ENCODE measurements around the gene APOBEC3F.

APOBEC3F gene

DNA sequence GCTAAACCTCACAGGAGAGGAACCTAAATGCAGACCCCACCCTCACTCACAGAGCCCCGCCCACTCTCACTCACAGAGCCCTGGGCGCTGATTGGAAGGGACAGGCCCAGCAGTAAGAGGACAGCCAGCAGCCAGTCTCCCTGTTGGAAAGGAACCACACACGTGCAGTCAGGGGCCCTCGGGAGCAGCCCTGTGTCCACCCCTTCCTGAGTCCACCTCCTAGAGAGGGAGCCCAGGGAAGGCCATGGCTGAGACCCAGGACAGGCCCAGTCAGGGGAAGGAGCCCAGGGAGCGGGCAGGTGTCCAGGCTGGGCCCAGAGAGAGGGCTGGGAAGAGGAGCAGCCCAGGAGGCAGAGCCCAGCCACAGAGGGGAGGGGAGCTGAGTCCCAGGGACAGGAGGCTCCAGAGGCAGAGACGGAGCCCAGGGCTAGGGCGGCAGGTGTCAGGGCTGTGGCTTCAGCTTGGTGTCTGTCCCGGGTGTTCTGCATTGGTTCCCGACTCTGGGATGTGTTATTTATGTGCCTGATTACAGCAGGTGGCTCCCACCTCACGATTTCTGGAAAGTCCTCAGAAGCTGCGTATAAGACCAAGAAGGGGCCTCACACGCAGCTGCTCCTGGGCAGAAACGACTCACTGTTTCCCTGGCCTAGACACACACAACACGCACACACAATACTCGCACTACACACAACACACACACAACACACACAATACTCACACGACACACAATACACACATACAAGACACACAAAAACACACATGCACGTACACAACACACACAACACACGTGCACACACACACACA is 47.4 kb downstream of the APOBEC3F start:
- no peak overlapping the region for H3K4me3 ChIP-seq (ENCODE audit: low read depth, low read length)
- no peak for DNase-seq (ENCODE audit: low read depth)

DNA sequence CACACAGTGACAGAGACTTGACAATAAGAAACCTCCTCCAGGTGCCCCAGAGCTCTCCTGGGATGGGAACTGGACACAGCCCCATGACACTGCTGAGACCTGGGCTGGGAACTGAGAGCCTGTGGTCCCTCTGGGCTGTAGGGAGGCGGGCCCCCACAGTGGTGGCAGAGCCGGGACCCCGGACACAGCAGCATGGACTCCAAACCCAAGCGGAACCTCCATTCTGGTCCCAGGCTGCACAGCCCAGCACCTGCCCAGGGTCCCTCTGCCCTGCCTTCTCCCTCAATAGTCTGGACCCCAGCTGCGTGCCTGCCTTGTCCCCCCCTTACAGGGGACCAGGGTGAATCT is 48.0 kb downstream of the APOBEC3F start:
- DNase-seq (ENCODE audit: low read depth): no peak
- no peak overlapping the region for H3K4me3 ChIP-seq (ENCODE audit: low read depth, low read length)

DNA sequence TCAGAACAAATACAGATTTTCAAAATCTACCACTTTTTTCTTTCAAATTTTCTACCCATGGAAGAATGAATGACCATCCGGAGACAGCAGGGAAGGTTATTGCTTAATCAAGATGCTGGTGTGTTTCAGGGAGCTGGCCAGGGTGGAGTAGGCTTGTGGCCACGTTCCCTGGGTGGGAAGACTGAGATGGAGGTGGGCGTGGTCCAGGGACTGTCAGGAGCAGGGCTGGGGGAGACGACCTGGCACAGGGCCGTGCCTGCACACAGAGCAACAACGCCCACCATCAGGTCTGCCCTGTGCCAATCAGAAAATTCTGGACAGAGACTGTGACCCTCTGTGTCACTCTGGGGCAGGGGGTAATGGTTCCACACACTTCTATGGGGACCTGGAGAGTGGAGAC is 49.3 kb downstream of the APOBEC3F start:
- H3K4me3 ChIP-seq (ENCODE audit: low read depth, low read length): no peak overlapping the region
- no peak for DNase-seq (ENCODE audit: low read depth)

GRCh38 chr22:39090426-39091064 is 49.9 kb downstream of the APOBEC3F start:
- no peak for DNase-seq (ENCODE audit: low read depth)
- H3K4me3 ChIP-seq (ENCODE audit: low read depth, low read length): no peak overlapping the region

DNA sequence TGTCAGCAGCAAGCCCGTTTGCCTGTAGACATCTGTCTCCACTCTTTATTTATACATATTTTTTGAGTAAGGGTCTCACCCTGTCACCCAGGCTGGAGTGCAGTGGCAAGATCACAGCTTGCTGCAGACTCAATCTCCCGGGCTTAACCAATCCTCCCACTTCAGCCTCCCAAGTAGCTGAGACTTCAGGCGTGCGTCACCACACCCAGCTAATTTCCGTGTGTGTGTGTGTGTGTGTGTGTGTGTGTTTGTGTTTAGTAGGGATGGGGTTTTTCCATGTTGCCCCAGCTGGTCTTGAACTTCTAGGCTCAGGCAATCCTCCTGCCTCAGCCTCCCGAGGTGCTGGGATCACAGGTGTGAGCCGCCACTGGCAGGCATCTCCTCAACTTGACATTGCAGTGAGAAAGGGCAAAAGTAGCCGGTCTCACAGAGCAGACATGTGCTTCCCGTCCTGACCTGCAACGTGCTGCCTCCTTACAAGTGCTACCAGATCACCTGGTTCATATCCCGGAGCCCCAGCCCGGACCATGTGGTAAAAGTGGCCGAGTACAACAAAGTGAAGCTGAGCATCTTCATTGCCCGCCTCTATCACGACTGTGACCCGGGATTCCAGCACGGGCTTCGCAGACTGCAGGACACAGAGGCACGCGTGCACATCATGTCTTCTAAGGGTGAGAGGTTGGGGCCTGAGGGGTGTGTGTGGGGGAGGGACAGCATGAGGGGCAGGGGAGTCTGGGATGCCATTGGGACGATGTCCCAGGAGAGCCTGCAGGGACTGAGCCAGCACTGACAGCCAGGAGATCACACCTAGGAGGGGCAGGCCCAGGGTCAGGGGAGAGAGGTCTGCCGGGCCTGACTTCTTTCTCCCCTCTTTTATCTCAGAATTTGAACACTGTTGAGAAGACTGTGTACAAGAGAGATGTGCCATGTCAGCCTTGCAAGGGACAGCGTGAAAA is 50.7 kb downstream of the APOBEC3F start:
- DNase-seq (ENCODE audit: low read depth): no peak
- H3K4me3 ChIP-seq (ENCODE audit: low read depth, low read length): no peak overlapping the region

- no peak overlapping the region for H3K4me3 ChIP-seq (ENCODE audit: low read depth, low read length)
- DNase-seq (ENCODE audit: low read depth): no peak
Measured at GRCh38 chr22:39092111-39092862, 51.6 kb downstream of the APOBEC3F start.

GRCh38 chr22:39094717-39095389 is 54.2 kb downstream of the APOBEC3F start:
- DNase-seq (ENCODE audit: low read depth): no peak
- H3K4me3 ChIP-seq (ENCODE audit: low read depth, low read length): no peak overlapping the region

DNA sequence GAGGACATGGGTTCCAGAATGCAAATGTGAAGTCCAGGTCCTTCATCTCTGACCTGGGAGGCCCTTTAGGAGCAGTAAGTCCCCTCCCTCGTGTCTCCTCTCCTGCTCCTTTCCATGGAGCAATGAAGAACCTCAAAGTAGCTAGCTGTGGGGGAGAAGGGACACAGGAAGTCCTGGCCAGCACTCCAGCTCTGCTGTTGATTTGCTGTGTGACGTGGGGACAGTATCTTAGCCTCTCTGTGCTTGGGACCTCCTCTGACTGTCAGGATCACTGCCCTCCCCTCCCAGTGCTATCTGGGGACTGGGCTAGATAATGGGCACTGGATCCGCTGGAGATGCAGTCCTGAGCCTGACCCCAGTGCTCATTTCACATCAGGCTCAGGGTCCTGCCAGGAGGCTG is 55.3 kb downstream of the APOBEC3F start:
- H3K4me3 ChIP-seq (ENCODE audit: low read depth, low read length): no peak overlapping the region
- no peak for DNase-seq (ENCODE audit: low read depth)

DNA sequence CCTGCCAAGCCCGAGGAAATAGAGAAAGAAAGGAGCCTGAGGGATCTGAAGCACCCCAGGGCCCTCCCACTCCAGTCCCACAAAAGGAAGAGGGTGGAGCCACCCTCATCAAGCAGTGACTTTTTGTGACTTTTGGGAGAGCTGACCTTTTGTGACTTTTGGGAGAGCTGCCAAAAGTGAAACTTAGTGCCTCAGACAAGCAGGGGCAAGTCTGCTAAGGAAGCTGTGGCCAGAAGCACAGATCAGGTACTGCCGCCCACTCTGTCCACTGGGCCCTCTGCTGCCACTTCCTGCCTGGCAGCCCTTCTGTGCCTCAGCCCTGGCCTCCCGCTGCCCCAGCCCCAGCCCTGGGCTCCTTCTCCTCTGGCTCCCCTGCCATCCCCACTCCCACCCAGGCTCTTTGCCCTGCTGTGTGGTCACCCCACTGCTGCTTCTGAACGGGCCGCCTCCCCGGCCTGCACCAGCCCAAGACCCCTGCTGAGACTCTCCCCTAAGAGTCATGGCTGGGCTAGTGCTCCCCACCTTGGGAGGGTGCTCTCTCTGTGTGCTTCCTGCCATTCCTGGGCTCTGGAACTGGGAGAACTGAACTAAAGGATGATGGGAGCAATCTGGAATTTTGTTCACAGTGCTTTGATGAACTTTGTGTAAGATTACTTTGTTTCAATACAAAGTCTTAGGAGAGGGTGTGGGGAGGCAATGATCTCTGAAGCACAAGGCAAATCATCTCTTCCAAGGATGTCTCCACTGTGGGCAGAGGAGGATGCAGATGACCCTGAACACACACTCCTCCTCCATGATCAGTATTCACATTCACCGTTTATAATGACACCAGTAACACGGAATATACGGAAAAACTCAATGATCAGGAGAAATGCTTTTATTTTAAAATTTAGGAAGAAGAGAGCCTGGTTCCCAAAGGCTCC is 56.7 kb downstream of the APOBEC3F start, which contains the start of gene APOBEC3H:
TSS of gene APOBEC3H (plus strand) at position 147 of the 923 bp plus-strand sequence. CDS start 3,035 bp downstream, outside the sequence.
- no peak within 1 kb of the TSS for H3K4me3 ChIP-seq (ENCODE audit: low read depth, low read length)
- no peak for DNase-seq (ENCODE audit: low read depth)

DNA sequence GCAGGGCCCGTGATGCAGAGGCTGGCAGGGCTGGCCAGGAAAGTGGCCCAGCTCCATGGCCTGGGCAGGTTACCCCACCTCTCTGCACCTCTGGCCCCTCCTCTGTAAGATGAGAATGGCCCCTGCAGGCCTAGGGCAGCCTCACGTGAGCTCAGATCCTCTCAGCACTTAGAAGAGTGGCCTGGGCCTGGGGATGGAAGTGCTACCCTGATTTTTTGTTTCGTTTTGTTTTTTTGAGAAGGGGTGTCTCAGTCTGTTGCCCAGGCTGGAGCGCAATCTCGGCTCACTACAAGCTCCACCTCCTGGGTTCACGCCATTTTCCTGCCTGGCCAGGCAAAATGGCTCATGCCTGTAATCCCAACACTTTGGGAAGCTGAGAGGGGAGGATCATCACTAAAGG is 57.4 kb downstream of the APOBEC3F start:
- no peak for DNase-seq (ENCODE audit: low read depth)
- H3K4me3 ChIP-seq (ENCODE audit: low read depth, low read length): no peak overlapping the region

- H3K4me3 ChIP-seq (ENCODE audit: low read depth, low read length): no peak overlapping the region
- no peak for DNase-seq (ENCODE audit: low read depth)
Measured at GRCh38 chr22:39098576-39098975, 57.9 kb downstream of the APOBEC3F start.

DNA sequence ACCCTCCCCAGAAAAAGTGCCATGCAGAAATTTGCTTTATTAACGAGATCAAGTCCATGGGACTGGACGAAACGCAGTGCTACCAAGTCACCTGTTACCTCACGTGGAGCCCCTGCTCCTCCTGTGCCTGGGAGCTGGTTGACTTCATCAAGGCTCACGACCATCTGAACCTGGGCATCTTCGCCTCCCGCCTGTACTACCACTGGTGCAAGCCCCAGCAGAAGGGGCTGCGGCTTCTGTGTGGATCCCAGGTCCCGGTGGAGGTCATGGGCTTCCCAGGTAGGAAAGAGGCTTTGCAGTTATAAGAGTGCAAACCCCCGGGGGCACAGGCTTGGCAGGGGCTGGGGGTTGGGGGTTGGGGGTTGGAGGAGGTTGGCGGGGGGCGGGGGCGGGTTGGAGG is 60.6 kb downstream of the APOBEC3F start:
- no peak overlapping the region for H3K4me3 ChIP-seq (ENCODE audit: low read depth, low read length)
- DNase-seq (ENCODE audit: low read depth): no peak

DNA sequence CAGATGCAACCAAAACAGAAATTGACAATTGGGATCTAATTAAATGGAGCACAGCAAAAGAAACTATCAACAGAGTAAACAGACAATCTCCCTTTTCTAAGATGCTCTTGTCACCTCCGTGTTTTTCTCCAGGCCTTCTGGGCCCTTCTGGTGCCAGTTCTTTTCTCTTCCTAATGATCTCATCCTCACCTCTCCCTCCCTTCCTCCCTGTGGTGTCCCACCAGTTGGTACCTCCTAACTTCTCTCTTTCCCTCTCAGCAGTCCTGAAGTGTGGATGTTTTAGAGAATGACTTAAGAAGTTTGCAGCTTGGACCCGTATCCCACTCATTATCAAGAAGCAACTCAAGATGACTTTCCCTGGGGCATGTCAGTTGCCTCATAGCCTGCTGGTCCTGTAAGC is 62.8 kb downstream of the APOBEC3F start:
- no peak for DNase-seq (ENCODE audit: low read depth)

More for the DNA sequence above, 62.8 kb downstream of the APOBEC3F start:
- no peak overlapping the region for H3K4me3 ChIP-seq (ENCODE audit: low read depth, low read length)

Data from skeletal muscle cell (primary cell).